BLaER1 treated with 17β-estradiol and CSF1 and Interleukin-3, amounts not matched to agents 10 nM and 100 nM (cell line): Measurements from ENCODE around the gene NTN4.
"Not testable (repeated sequence)": the region's sequence is repeated elsewhere in the genome, so short reads cannot be mapped to it uniquely, and the experiment has no call there.

Source experiments
- H3K27ac ChIP-seq, 11 experiments: shearing (Covaris generic); formaldehyde crosslinking; 2 replicates each; pipeline ENCODE4 v1.8.1; 2022
- H3K27me3 ChIP-seq, 11 experiments: shearing (Covaris generic); formaldehyde crosslinking; 2 replicates each; pipeline ENCODE4 v1.8.1; 2022
- H3K36me3 ChIP-seq, 11 experiments: shearing (Covaris generic); formaldehyde crosslinking; 2 replicates each; pipeline ENCODE4 v1.8.1; 2022
- H3K4me1 ChIP-seq, 10 experiments: shearing (Covaris generic); formaldehyde crosslinking; 2 replicates each; pipeline ENCODE4 v1.8.1; 2022
- H3K4me2 ChIP-seq, 11 experiments: shearing (Covaris generic); formaldehyde crosslinking; 2 replicates each; pipeline ENCODE4 v1.8.1; 2022
- H3K4me3 ChIP-seq, 10 experiments: shearing (Covaris generic); formaldehyde crosslinking; 2 replicates each; pipeline ENCODE4 v1.8.1; 2022
- H3K9ac ChIP-seq, 11 experiments: shearing (Covaris generic); formaldehyde crosslinking; 2 replicates each; pipeline ENCODE4 v1.8.1; 2022
- H3K9me3 ChIP-seq, 11 experiments: shearing (Covaris generic); formaldehyde crosslinking; replicated peaks in 1 of 11; 2 replicates each; pipeline ENCODE4 v1.8.1; 2022
- H4K20me1 ChIP-seq, 11 experiments: shearing (Covaris generic); formaldehyde crosslinking; 2 replicates each; pipeline ENCODE4 v1.8.1; 2022
- Cebpa-rat ChIP-seq, 11 experiments: shearing (Covaris generic); IDR thresholded peaks; 2 replicates each; pipeline ENCODE4 v1.8.1; 2022

Gene NTN4

GRCh38 chr12:95739561-95740313 lies 50.8 kb downstream of the NTN4 start:
- TF ChIP-seq Cebpa-rat (IDR thresholded peaks at IDR 0.05): no peak

GRCh38 chr12:95738024-95738611 lies 52.4 kb downstream of the NTN4 start:
- Histone ChIP-seq H3K4me1 (no peaks in the 10 kb centered on the region; a peak in 1 of 20 replicates), H3K9me3 (no peaks in the 10 kb centered on the region), H3K36me3 (no peaks in the 10 kb centered on the region), H3K9ac (no peak overlapping the region), H3K27ac (no peak overlapping the region), H3K4me3 (no peak overlapping the region), H3K27me3 (no peaks in the 10 kb centered on the region), H3K4me2 (no peak overlapping the region), H4K20me1 (no peaks in the 10 kb centered on the region)
- TF ChIP-seq Cebpa-rat (IDR thresholded peaks at IDR 0.05): no peak

More at GRCh38 chr12:95739561-95740313, 50.8 kb downstream of the NTN4 start:
- Histone ChIP-seq H4K20me1 (no peaks in the 10 kb centered on the region), H3K4me3 (no peak overlapping the region), H3K27ac (no peak overlapping the region), H3K9ac (no peak overlapping the region), H3K36me3 (no peaks in the 10 kb centered on the region), H3K27me3 (no peaks in the 10 kb centered on the region), H3K4me2 (no peak overlapping the region), H3K9me3 (peaks cover 0 to 4% (median 0%) of the 10 kb centered on the region in 11 experiments; a peak in 2 of 22 replicates), H3K4me1 (no peaks in the 10 kb centered on the region; a peak in 1 of 20 replicates)

- Histone ChIP-seq H4K20me1 (no peaks in the 10 kb centered on the region), H3K4me2 (no peak overlapping the region), H3K9ac (no peak overlapping the region), H3K9me3 (no peaks in the 10 kb centered on the region), H3K4me3 (no peak overlapping the region), H3K27me3 (no peaks in the 10 kb centered on the region), H3K36me3 (no peaks in the 10 kb centered on the region), H3K4me1 (no peaks in the 10 kb centered on the region; a peak in 1 of 20 replicates), H3K27ac (no peak overlapping the region)
- TF ChIP-seq Cebpa-rat (IDR thresholded peaks at IDR 0.05): no peak
These were observed 53.9 kb downstream of the NTN4 start for GRCh38 chr12:95736631-95737030.

GRCh38 chr12:95735728-95736127 lies 54.8 kb downstream of the NTN4 start:
- H3K27me3 ChIP-seq, H3K4me2 ChIP-seq, H3K4me1 ChIP-seq, H3K4me3 ChIP-seq, H3K9me3 ChIP-seq, H3K36me3 ChIP-seq, H4K20me1 ChIP-seq, H3K27ac ChIP-seq, H3K9ac ChIP-seq: not testable (repeated sequence)

- H3K4me3 ChIP-seq: no peak overlapping the region
- H3K27me3 ChIP-seq: no peaks in the 10 kb centered on the region
- no peak overlapping the region for H3K9ac ChIP-seq
- no peaks in the 10 kb centered on the region for H3K4me1 ChIP-seq
- no peak overlapping the region for H3K27ac ChIP-seq
- H3K36me3 ChIP-seq: no peaks in the 10 kb centered on the region
- H3K9me3 ChIP-seq: no peaks in the 10 kb centered on the region
- no peak overlapping the region for H3K4me2 ChIP-seq
- no peaks in the 10 kb centered on the region for H4K20me1 ChIP-seq
- TF ChIP-seq Cebpa-rat (IDR thresholded peaks at IDR 0.05): no peak
These were observed 57.3 kb downstream of the NTN4 start for GRCh38 chr12:95733141-95733825.

GRCh38 chr12:95731519-95731958 lies 59.0 kb downstream of the NTN4 start:
- Histone ChIP-seq H3K36me3 (no peaks in the 10 kb centered on the region), H3K4me2 (no peak overlapping the region), H3K4me3 (no peak overlapping the region), H3K4me1 (no peaks in the 10 kb centered on the region), H3K27ac (no peak overlapping the region), H4K20me1 (no peaks in the 10 kb centered on the region), H3K27me3 (no peaks in the 10 kb centered on the region), H3K9me3 (peaks cover 5 to 13% (median 12%) of the 10 kb centered on the region in 11 experiments; a peak in 20 of 22 replicates), H3K9ac (no peak overlapping the region)
- TF ChIP-seq Cebpa-rat (IDR thresholded peaks at IDR 0.05): no peak

- Histone ChIP-seq H3K27me3 (no peaks in the 10 kb centered on the region), H3K36me3 (no peaks in the 10 kb centered on the region), H3K27ac (no peak overlapping the region), H3K4me1 (no peaks in the 10 kb centered on the region), H3K9me3 (peaks cover 10 to 20% (median 17%) of the 10 kb centered on the region in 11 experiments; a peak in 20 of 22 replicates), H4K20me1 (no peaks in the 10 kb centered on the region), H3K9ac (no peak overlapping the region), H3K4me2 (no peak overlapping the region), H3K4me3 (no peak overlapping the region)
- no peak for TF ChIP-seq Cebpa-rat (IDR thresholded peaks at IDR 0.05)
These were observed 60.1 kb downstream of the NTN4 start for GRCh38 chr12:95730457-95730856.

GRCh38 chr12:95726903-95727302 lies 63.7 kb downstream of the NTN4 start:
- no peaks in the 10 kb centered on the region for H3K27me3 ChIP-seq
- H4K20me1 ChIP-seq: no peaks in the 10 kb centered on the region
- no peak overlapping the region for H3K27ac ChIP-seq
- no peaks in the 10 kb centered on the region for H3K4me1 ChIP-seq
- H3K4me2 ChIP-seq: no peak overlapping the region
- H3K4me3 ChIP-seq: no peak overlapping the region
- TF ChIP-seq Cebpa-rat (IDR thresholded peaks at IDR 0.05): no peak
- peaks cover 10 to 20% (median 17%) of the 10 kb centered on the region in 11 experiments; a peak in 20 of 22 replicates for H3K9me3 ChIP-seq
- no peaks in the 10 kb centered on the region for H3K36me3 ChIP-seq
- H3K9ac ChIP-seq: no peak overlapping the region

GRCh38 chr12:95724767-95725166 lies 65.8 kb downstream of the NTN4 start:
- no peaks in the 10 kb centered on the region for H3K36me3 ChIP-seq
- H3K27me3 ChIP-seq: no peaks in the 10 kb centered on the region
- no peak overlapping the region for H3K27ac ChIP-seq
- no peaks in the 10 kb centered on the region for H3K4me1 ChIP-seq
- H3K9ac ChIP-seq: no peak overlapping the region
- H4K20me1 ChIP-seq: no peaks in the 10 kb centered on the region
- H3K4me3 ChIP-seq: no peak overlapping the region
- H3K4me2 ChIP-seq: no peak overlapping the region
- TF ChIP-seq Cebpa-rat (IDR thresholded peaks at IDR 0.05): no peak
- peaks cover 10 to 20% (median 17%) of the 10 kb centered on the region in 11 experiments; a peak in 20 of 22 replicates for H3K9me3 ChIP-seq
